Anterior cingulate cortex (tissue), 58 donors: Measurements from ENCODE around the gene SEC16A.

Source experiments
- DNase-seq, 58 donors: peaks; one replicate each; lab custom pipeline; 2025; lab: John Stamatoyannopoulos, UW

Gene SEC16A

DNA sequence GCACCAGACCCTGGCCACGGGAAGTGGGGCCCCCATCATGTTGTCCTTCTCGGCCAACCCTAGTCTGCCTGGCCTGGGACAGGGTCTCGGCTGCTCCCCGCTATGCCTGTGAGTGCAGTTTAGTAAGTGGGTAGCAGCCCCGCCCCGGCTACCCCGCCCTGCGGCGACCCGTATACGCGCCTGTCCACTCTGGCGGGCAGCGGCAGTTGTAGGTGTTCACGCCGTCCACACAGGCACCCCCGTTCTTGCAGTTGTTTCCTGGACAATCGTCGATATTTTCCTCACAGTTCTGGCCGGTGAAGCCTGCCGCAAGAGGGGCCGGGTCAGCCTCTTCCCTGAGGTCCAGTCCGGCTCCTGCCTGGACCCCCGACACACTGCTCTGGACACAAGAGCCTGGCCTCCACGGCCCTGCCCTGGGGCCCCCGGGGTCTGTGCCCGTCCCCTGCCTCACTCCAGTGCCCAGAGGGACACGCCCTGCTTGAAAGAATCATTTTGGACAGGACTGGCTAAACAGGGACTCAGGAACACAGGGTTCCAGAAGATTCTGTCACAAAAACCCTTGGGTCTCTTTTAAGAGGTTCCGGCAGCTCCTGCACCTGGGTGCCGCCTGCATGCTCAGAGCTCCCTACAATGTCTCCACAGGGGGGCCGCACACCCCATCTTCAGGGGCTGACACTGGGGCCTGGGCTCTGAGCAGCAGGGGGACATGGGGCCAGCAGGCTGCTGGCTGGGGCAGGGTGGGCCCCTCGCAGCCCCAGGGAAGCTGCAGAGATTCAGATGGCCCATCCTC lies 36.6 kb upstream of the SEC16A start:
- no peak for DNase-seq

DNA sequence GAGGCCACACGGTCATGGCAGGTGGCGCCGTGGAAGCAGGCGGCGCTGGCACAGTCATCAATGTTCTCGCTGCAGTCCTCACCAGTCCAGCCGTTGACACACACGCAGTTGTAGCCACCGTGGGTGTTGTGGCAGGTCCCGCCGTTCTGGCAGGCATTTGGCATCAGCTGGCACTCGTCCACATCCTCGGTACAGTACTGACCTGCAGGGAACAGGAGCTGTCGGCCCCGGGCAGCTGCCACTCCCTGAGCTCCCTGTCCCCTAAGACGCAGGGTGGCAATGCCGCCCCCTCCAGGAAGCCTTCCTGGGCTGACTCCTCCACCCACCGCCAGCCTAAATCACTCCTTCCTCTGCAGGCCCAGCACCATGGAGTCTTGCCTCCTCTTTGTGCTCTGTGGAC lies 35.8 kb upstream of the SEC16A start:
- no peak for DNase-seq

DNA sequence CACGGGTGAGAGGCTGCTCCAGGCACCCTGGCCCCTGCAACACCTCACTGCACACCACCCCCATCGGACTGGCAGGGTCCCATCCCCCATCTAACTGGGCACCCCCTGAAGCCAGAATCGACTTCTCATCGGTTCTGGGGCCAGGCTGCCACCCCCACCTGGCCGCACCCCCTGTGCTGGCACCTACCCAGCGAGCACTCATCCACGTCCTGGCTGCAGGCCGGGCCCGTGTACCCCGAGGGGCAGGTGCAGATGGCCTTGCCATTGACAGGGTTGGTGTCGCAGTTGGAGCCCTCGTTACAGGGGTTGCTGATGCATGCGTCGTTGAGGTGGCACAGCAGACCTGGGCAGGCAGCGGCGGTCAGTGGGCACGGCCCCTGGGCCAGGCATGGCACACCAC lies 35.1 kb upstream of the SEC16A start:
- DNase-seq, result no peak

DNA sequence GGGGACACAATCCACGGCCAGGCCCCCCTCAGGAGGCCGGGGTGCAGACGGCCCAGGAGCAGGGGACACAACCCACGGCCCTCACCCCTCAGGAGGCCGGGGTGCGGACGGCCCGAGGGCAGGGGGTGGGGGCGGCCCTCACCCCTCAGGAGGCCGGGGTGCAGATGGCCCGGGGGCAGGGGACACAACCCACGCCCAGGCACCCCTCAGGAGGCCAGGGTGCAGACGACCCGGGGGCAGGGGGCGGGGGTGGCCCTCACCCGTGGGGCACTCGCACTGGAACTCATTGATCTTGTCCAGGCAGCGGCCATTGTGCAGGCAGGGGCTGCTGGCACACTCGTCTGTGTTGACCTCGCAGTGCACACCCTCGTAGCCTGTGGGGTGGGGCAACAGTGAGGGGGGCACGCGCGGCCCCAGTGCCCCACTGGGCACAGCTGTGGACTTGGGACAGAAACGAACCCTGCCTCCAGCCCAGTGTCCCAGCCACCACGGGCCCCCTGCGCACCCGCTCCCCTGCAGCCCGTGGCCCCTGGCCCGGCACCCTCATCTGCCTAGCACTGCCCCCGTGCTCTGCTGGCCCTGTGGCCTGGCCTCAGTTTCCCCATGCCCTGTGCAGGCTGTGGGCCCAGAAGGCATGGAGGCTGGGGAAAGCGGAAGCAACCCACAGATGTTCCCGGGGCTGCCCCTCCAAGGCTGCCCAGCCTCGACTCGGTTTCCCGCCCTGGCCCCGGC lies 34.3 kb upstream of the SEC16A start:
- DNase-seq, result no peak

GRCh38 chr9:136516191-136516654 lies 33.4 kb upstream of the SEC16A start:
- peak in 56 of 58 donors; percentile 19 to 97 (median 82) for DNase-seq

- DNase-seq, result no peak
Measured at GRCh38 chr9:136515276-136515675, 32.4 kb upstream of the SEC16A start.

GRCh38 chr9:136514022-136514714 lies 31.3 kb upstream of the SEC16A start:
- peak in 8 of 58 donors; percentile 14 to 46 (median 25) for DNase-seq

DNA sequence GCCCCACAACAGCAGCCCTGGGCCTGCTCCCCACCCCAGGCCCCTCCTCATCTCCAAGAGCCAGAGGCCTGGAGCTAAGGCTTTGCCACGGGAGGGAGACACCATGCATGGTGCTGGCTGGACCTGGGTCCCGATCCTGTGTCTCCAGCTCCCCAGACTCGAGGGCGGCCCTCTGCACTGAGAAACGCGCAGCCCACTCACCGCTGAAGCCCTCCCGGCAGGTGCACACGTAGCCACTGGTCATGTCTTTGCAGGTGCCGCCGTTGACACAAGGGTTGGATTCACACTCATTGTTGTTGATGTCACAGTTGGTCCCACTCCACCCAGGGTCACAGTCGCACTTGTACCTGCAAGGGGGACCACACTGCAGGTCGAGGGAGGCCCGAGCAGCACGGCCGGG lies 30.4 kb upstream of the SEC16A start:
- DNase-seq, result no peak

DNA sequence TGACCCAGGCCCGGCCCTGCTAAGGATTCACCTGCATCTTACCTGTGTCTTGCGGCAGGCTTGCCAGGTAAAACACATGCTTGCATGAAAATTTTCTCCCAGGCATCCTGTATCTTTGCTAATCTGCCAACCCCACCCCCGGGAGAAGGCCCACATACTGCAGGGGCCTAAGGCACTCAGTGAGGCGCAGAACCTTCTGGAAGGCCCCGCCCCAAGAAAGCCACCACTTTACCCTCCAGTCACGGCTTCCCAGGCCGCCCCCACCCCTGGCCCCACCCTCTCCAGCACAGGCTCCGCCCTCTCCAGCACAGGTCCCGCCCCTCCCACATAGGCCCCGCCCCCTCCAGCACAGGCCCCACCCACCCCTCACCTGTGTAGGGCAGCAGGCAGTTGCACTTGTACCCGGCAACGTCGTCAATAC lies 29.8 kb upstream of the SEC16A start:
- DNase-seq, result peak in 8 of 58 donors; percentile 30 to 79 (median 65)

- DNase-seq, result peak in 56 of 58 donors; percentile 22 to 89 (median 73)
Measured at GRCh38 chr9:136511670-136512592, 29.1 kb upstream of the SEC16A start.

- no peak for DNase-seq
Measured at GRCh38 chr9:136511144-136511669, 28.4 kb upstream of the SEC16A start.

DNA sequence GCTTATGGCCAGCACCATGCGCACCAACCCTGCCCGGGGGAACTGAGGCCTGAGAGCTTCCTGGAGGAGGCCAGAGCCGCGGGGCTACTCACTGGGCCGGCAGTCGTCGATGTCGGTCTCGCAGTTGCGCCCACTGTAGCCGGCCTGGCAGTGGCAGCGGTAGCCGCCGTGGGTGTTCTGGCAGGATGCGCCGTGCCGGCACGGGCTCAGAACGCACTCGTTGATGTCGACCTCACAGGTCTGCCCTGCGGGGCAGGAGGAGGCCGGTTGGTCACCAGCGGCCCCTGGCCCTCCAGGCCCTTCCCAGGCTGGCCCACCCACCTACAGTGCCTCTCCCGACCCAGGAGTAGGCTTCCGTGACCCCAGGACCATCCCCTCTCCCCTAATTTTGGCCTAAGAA lies 27.7 kb upstream of the SEC16A start:
- DNase-seq, result no peak

GRCh38 chr9:136509549-136509948 lies 26.7 kb upstream of the SEC16A start:
- DNase-seq, result peak in 1 of 58 donors; percentile 12

DNA sequence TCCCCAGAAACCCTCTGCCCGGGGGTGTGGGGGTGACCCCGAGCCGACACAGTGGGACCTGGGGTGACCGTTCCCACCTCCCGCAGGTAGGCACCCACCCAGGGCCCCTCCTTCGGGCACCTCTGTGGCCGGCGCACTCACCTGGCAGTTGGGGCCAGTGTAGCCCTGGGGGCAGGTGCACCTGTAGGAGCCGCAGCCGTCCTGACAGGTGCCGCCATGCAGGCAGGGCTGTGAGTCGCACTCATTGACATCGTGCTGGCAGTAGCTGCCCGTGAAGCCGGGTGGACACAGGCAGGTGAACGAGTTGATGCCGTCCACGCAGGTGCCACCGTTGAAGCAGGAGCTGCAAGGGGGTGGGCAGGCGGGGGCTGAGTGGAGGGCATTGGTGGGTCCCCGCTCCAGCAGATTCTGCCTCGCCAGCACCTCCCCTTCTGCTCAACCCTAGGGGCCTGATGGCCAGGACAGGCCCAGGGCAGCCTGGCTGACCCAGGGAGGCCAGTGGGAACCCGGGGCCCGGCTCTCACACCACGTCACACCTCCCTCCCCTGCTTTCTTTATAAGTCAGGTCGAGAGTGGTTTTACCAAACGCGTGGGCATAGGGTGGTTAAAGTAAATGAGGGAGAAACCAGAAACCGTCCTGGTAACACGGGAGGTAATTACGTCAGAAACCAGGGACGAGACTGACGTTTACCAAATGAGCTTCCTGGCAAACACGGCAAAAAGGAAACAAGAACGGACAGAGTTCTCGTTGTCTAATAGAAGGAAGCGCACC lies 26.1 kb upstream of the SEC16A start:
- no peak for DNase-seq

DNA sequence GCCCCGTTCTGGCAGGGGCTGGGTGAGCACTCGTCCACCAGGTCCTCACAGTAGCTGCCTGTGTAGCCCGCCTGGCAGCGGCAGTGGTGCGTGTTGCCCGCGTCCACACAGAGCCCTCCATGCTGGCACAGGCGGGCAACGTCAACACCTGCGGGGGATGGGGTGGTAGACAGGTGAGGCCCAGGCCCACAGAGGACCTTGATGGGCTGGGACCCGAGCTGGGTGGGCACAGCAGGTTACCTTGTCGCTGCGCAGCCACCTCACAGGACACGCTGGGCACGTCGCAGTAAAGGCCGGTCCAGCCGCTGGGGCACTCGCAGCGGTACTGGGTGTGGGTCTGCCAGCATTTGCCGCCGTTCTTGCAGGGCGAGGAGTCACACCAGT lies 25.1 kb upstream of the SEC16A start:
- no peak for DNase-seq

DNA sequence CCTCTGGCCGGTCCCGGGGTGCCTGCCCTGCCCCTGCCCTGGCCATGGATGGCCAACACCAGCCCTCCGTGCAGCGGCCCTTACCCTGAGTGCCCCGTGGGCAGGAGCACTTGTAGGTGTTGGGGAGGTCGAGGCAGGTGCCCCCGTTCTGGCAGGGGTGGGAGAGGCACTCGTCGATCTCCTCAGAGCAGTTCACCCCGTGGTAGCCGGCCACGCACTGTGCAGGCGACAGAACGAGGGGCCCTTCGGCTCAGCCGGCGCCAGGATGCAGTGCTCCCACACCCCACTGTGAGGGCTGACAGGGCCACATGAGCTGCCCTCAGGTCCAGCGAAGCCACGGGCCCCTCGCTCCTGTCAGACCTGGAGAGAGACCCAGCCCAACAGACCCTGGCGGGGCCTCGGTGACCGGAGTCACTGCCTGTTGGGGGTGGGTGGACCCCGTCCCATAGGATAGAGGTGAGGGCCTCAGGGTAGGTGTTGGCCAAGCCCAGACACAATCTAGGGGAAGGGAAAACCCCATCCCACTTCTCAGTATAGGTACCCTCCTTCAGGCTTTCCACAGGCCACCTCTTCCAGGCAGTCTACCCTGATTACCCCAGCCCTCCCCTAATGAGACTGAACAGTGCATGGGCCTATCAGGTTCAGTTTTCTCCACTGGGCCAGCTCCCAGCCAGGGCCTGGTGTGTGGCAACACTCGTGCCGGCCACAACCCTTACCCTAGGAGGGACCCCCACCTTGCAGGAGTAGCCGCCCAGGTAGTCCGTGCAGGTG lies 24.6 kb upstream of the SEC16A start:
- no peak for DNase-seq

DNA sequence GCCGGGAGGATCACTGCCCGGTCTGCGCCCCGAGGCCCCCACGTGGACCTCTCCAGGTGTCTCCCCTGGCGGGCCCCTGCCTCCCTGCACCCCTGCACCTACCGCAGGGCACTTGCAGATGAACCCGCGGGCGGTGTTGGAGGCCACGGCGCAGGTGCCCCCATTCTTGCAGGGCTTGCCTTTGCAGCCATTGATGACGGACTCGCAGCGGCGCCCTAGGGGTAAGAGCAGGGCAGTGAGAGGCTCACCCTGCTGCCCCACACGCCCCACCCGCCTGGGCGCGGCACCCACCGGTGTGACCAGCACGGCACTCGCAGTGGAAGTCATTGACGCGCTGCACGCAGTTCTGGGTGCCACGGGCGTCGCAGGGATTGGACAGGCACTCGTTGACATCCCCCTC lies 23.6 kb upstream of the SEC16A start:
- DNase-seq, result no peak
